ENCODE results near the gene FAM111B.

- no peak for TF ChIP-seq TCF7L2 (IDR thresholded peaks at IDR 0.05; ENCODE audit: low read depth, low read length)
- TF ChIP-seq CTCF (IDR thresholded peaks at IDR 0.05) = no peak
- TF ChIP-seq POLR2AphosphoS5 (IDR thresholded peaks at IDR 0.05; ENCODE audit: low read depth, low read length) = no peak
- TF ChIP-seq REST (IDR thresholded peaks at IDR 0.05; ENCODE audit: insufficient read depth in 1 of 2, low read depth in 2 of 2, low read length in 1 of 2) = no peak
Measured at GRCh38 chr11:59069087-59069486, 38.0 kb upstream of the FAM111B start.

Data from Panc1 (cell line).